GM21423 (cell line): ENCODE results near the gene CNTROB.

Experiments
- ATAC-seq: cut with Tn5 transposase; IDR thresholded peaks from one replicate; pipeline ENCODE4 v1.9.1; 2021; ENCODE audit warnings: mild to moderate bottlenecking, moderate library complexity; ENCODE audit not compliant: unreplicated experiment

The CNTROB gene

GRCh38 chr17:7931709-7932482 lies at the start of gene CNTROB, which contains the start of gene TRAPPC1:
Gene CNTROB (plus strand): TSS chr17:7932206. CDS start chr17:7933080, 874 bp downstream.
Gene TRAPPC1 (minus strand): TSS chr17:7931946. CDS start chr17:7931829, 117 bp downstream.
- ATAC-seq = peak; percentile 94

GRCh38 chr17:7882629-7883028 lies 49.4 kb upstream of the CNTROB start:
- no peak for ATAC-seq

- ATAC-seq = no peak
Measured at GRCh38 chr17:7883781-7884386, 48.1 kb upstream of the CNTROB start.

GRCh38 chr17:7884581-7885366 lies 47.2 kb upstream of the CNTROB start:
- no peak for ATAC-seq

GRCh38 chr17:7885367-7886226 lies 46.4 kb upstream of the CNTROB start:
- peak; percentile 33 for ATAC-seq

GRCh38 chr17:7886227-7887037 lies 45.6 kb upstream of the CNTROB start:
- no peak for ATAC-seq

GRCh38 chr17:7887038-7887481 lies 44.9 kb upstream of the CNTROB start:
- ATAC-seq = no peak

- ATAC-seq = peak; percentile 44
Measured at GRCh38 chr17:7887482-7888183, 44.4 kb upstream of the CNTROB start.

- no peak for ATAC-seq
Measured at GRCh38 chr17:7888184-7888920, 43.7 kb upstream of the CNTROB start, which contains the start of gene CHD3. Gene CHD3 (plus strand): TSS chr17:7888789. CDS start chr17:7889001, 212 bp downstream.

- ATAC-seq = no peak
Measured at GRCh38 chr17:7889166-7889955, 42.6 kb upstream of the CNTROB start.

- ATAC-seq = no peak
Measured at GRCh38 chr17:7893187-7893880, 38.7 kb upstream of the CNTROB start.

GRCh38 chr17:7894226-7894625 lies 37.8 kb upstream of the CNTROB start:
- no peak for ATAC-seq

- ATAC-seq = no peak
Measured at GRCh38 chr17:7894866-7895265, 37.1 kb upstream of the CNTROB start.

- no peak for ATAC-seq
Measured at GRCh38 chr17:7897090-7897489, 34.9 kb upstream of the CNTROB start.

- no peak for ATAC-seq
Measured at GRCh38 chr17:7897773-7898172, 34.2 kb upstream of the CNTROB start.

- no peak for ATAC-seq
Measured at GRCh38 chr17:7903154-7904103, 28.6 kb upstream of the CNTROB start.
